GM18502 (cell line): ENCODE results near the gene TGM4.

Experiments used
- ATAC-seq: cut with Tn5 transposase; IDR thresholded peaks from one replicate; pipeline ENCODE4 v1.9.1; 2021; ENCODE audit warnings: mild to moderate bottlenecking; ENCODE audit not compliant: unreplicated experiment, poor library complexity

Gene TGM4

GRCh38 chr3:44910693-44911092 lies 36.3 kb downstream of the TGM4 start:
- ATAC-seq, result no peak

- ATAC-seq, result no peak
These were observed 39.6 kb downstream of the TGM4 start for GRCh38 chr3:44913868-44914468.

- ATAC-seq, result no peak
These were observed 40.5 kb downstream of the TGM4 start for GRCh38 chr3:44914936-44915335.

GRCh38 chr3:44915702-44916438 lies 41.5 kb downstream of the TGM4 start:
- ATAC-seq, result no peak

- no peak for ATAC-seq
These were observed 43.7 kb downstream of the TGM4 start for GRCh38 chr3:44918087-44918486.

- ATAC-seq, result no peak
These were observed 44.2 kb downstream of the TGM4 start for GRCh38 chr3:44918581-44918980.

- no peak for ATAC-seq
These were observed 45.7 kb downstream of the TGM4 start for GRCh38 chr3:44920081-44920480.

GRCh38 chr3:44923632-44924456 lies 49.4 kb downstream of the TGM4 start:
- no peak for ATAC-seq

GRCh38 chr3:44924457-44925084 lies 50.2 kb downstream of the TGM4 start:
- ATAC-seq, result no peak

- ATAC-seq, result no peak
These were observed 51.8 kb downstream of the TGM4 start for GRCh38 chr3:44926172-44926571.

GRCh38 chr3:44926921-44927320 lies 52.5 kb downstream of the TGM4 start:
- ATAC-seq, result no peak

- no peak for ATAC-seq
These were observed 53.0 kb downstream of the TGM4 start for GRCh38 chr3:44927371-44927770.

GRCh38 chr3:44929782-44930181 lies 55.4 kb downstream of the TGM4 start:
- ATAC-seq, result no peak

GRCh38 chr3:44930911-44931310 lies 56.5 kb downstream of the TGM4 start:
- no peak for ATAC-seq

- ATAC-seq, result no peak
These were observed 57.4 kb downstream of the TGM4 start for GRCh38 chr3:44931791-44932190.

- no peak for ATAC-seq
These were observed 57.9 kb downstream of the TGM4 start for GRCh38 chr3:44932271-44932670.

- no peak for ATAC-seq
These were observed 58.9 kb downstream of the TGM4 start for GRCh38 chr3:44932986-44933944.

- ATAC-seq, result no peak
These were observed 65.2 kb downstream of the TGM4 start for GRCh38 chr3:44939581-44940036.

GRCh38 chr3:44942202-44942921 lies 68.0 kb downstream of the TGM4 start:
- no peak for ATAC-seq
